Measurements from ENCODE around the gene PDE3A.

PDE3A gene

DNA sequence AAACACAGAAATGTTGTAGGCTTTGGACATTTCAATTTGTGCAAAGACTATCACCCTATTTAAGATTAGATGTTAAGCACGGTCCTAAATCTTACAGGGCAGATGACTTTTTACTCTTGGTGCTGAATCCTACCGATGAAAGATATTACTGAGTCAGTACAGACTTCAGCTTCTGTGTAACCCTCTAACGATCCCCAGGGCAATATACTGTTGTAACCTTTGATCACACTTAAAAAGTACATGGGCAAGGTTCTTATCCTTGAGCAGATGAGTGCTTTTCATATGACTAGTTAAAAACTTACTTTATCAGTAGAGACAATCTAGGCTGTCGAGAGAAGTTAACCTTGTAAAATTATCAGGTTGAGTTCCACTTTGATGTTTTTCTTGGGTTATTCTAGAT lies 22.5 kb downstream of the PDE3A start:
- Histone ChIP-seq H3K9me3 (ENCODE audit: control insufficient read depth, low read length) (no peaks in the 10 kb centered on the region), H2AFZ (no peak overlapping the region), H3K36me3 (ENCODE audit: control insufficient read depth, insufficient read depth, low read length) (no peaks in the 10 kb centered on the region), H3K27me3 (ENCODE audit: control insufficient read depth, insufficient read depth, low read length) (no peaks in the 10 kb centered on the region), H3K4me2 (ENCODE audit: low read length) (no peak overlapping the region), H3K79me2 (no peaks in the 10 kb centered on the region), H3K27ac (no peak overlapping the region), H3K4me1 (no peaks in the 10 kb centered on the region), H3K9ac (no peak overlapping the region), H3K4me3 (ENCODE audit: low read depth, low read length) (no peak overlapping the region)
- no peak for TF ChIP-seq CTCF (IDR thresholded peaks at IDR 0.05)

DNA sequence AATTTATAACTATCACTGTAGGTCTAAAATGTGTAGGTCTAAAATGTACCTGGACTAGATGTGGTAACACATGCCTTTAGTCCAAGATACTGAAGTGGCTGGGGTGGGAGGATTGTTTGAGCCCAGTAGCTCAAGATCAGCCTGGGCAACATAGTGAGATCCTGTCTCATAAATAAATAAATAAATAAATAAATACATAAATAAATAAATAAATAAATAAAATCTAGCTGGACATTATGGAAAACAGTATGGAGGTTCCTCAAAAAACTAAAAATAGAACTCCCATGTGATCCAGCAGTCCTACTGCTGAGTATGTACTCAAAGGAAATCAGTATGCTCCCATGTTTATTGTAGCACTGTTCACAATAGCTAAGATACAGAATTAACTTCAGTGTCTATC lies 24.0 kb downstream of the PDE3A start:
- H3K27me3 ChIP-seq (ENCODE audit: control insufficient read depth, insufficient read depth, low read length), result no peaks in the 10 kb centered on the region
- H3K9ac ChIP-seq, result no peak overlapping the region
- H3K4me2 ChIP-seq (ENCODE audit: low read length), result no peak overlapping the region
- no peak overlapping the region for H2AFZ ChIP-seq
- H3K79me2 ChIP-seq, result no peaks in the 10 kb centered on the region
- TF ChIP-seq CTCF (IDR thresholded peaks at IDR 0.05), result no peak
- H3K4me3 ChIP-seq (ENCODE audit: low read depth, low read length), result no peak overlapping the region
- H3K27ac ChIP-seq, result no peak overlapping the region
- no peaks in the 10 kb centered on the region for H3K9me3 ChIP-seq (ENCODE audit: control insufficient read depth, low read length)
- no peaks in the 10 kb centered on the region for H3K4me1 ChIP-seq
- H3K36me3 ChIP-seq (ENCODE audit: control insufficient read depth, insufficient read depth, low read length), result no peaks in the 10 kb centered on the region

DNA sequence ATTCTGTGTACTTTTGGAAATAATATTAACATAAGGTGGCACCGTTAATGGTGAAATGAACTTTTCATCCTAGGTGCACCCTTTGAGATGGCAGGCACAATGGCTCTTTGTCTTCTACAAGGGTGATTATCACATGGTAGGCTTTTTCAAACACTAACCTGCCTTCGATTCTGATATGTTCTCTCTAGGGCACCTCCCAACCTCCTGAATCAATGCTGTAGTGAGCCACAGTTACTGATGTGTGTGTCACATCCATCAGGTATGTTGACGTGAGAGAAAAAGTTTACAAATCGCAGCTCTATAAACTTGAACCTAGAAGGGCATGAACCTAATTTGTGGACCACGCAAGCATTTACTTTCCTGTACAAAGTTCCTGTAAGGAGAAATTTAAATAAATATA lies 25.4 kb downstream of the PDE3A start:
- H3K9me3 ChIP-seq (ENCODE audit: control insufficient read depth, low read length), result no peaks in the 10 kb centered on the region
- TF ChIP-seq CTCF (IDR thresholded peaks at IDR 0.05), result no peak
- no peak overlapping the region for H2AFZ ChIP-seq
- no peak overlapping the region for H3K4me3 ChIP-seq (ENCODE audit: low read depth, low read length)
- H3K36me3 ChIP-seq (ENCODE audit: control insufficient read depth, insufficient read depth, low read length), result no peaks in the 10 kb centered on the region
- no peak overlapping the region for H3K9ac ChIP-seq
- no peak overlapping the region for H3K27ac ChIP-seq
- no peaks in the 10 kb centered on the region for H3K4me1 ChIP-seq
- no peak overlapping the region for H3K4me2 ChIP-seq (ENCODE audit: low read length)
- no peaks in the 10 kb centered on the region for H3K79me2 ChIP-seq
- H3K27me3 ChIP-seq (ENCODE audit: control insufficient read depth, insufficient read depth, low read length), result no peaks in the 10 kb centered on the region

- Histone ChIP-seq H2AFZ (no peak overlapping the region), H3K4me3 (ENCODE audit: low read depth, low read length) (no peak overlapping the region), H3K9ac (no peak overlapping the region), H3K4me2 (ENCODE audit: low read length) (no peak overlapping the region), H3K9me3 (ENCODE audit: control insufficient read depth, low read length) (no peaks in the 10 kb centered on the region), H3K27me3 (ENCODE audit: control insufficient read depth, insufficient read depth, low read length) (no peaks in the 10 kb centered on the region), H3K79me2 (no peaks in the 10 kb centered on the region), H3K36me3 (ENCODE audit: control insufficient read depth, insufficient read depth, low read length) (no peaks in the 10 kb centered on the region), H3K27ac (no peak overlapping the region), H3K4me1 (no peaks in the 10 kb centered on the region)
- TF ChIP-seq CTCF (IDR thresholded peaks at IDR 0.05), result no peak
These were observed 27.6 kb downstream of the PDE3A start for GRCh38 chr12:20395791-20396550.

GRCh38 chr12:20398686-20399085 lies 30.3 kb downstream of the PDE3A start:
- H3K9ac ChIP-seq, result no peak overlapping the region
- no peaks in the 10 kb centered on the region for H3K9me3 ChIP-seq (ENCODE audit: control insufficient read depth, low read length)
- no peak overlapping the region for H2AFZ ChIP-seq
- H3K79me2 ChIP-seq, result no peaks in the 10 kb centered on the region
- H3K4me3 ChIP-seq (ENCODE audit: low read depth, low read length), result no peak overlapping the region
- no peak for TF ChIP-seq CTCF (IDR thresholded peaks at IDR 0.05)
- no peaks in the 10 kb centered on the region for H3K4me1 ChIP-seq
- no peaks in the 10 kb centered on the region for H3K27me3 ChIP-seq (ENCODE audit: control insufficient read depth, insufficient read depth, low read length)
- no peaks in the 10 kb centered on the region for H3K36me3 ChIP-seq (ENCODE audit: control insufficient read depth, insufficient read depth, low read length)
- H3K4me2 ChIP-seq (ENCODE audit: low read length), result no peak overlapping the region
- no peak overlapping the region for H3K27ac ChIP-seq
